ENCODE measurements around the gene SEPTIN10. TPM values are rescaled to one million over a fixed set of nuclear protein-coding genes. Genes with fewer than 3 reads are reported as not detected.

The SEPTIN10 gene
- total and polyA plus RNA-seq, 2 experiments from 2014 or later = 52.3 to 85.1 TPM

DNA sequence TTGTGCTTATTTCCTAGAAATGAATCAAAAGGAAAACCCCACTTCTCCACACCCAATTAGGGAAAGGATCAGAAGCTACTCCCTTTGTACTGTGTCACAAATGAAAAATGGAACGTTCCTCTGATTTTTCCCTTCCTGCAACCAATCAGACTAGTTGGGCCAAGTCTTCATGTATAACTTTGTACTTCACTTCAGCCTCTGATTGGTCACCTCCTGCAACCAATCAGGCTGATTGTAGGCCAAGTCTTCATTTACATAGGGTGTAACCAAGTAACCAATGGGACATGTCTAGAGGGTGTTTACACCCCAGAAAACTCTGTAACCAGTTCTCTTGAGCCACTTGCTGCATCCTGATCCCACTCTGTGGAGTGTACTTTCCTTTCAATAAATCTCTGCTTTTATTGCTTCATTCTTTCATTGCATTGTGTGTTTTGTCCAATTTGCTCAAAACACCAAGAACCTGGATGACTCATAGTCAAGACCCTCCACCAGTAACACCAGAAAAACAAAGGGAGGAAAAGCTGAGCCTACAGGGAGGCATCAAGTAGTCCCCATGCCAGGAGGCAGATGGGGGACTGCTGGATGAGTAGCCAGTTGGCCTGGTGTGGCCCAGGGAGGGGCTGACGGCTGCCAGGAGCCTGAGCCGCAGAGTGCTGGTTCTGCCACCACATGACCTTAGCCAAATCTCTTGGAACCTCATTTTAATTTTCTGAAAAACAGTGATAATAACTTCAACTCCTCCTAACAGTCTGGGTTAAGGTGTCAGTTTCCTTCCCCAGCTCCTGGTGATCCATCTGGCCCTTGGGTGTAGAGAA lies 46.5 kb upstream of the SEPTIN10 start (continued):
- TF ChIP-seq, protein P1, sequence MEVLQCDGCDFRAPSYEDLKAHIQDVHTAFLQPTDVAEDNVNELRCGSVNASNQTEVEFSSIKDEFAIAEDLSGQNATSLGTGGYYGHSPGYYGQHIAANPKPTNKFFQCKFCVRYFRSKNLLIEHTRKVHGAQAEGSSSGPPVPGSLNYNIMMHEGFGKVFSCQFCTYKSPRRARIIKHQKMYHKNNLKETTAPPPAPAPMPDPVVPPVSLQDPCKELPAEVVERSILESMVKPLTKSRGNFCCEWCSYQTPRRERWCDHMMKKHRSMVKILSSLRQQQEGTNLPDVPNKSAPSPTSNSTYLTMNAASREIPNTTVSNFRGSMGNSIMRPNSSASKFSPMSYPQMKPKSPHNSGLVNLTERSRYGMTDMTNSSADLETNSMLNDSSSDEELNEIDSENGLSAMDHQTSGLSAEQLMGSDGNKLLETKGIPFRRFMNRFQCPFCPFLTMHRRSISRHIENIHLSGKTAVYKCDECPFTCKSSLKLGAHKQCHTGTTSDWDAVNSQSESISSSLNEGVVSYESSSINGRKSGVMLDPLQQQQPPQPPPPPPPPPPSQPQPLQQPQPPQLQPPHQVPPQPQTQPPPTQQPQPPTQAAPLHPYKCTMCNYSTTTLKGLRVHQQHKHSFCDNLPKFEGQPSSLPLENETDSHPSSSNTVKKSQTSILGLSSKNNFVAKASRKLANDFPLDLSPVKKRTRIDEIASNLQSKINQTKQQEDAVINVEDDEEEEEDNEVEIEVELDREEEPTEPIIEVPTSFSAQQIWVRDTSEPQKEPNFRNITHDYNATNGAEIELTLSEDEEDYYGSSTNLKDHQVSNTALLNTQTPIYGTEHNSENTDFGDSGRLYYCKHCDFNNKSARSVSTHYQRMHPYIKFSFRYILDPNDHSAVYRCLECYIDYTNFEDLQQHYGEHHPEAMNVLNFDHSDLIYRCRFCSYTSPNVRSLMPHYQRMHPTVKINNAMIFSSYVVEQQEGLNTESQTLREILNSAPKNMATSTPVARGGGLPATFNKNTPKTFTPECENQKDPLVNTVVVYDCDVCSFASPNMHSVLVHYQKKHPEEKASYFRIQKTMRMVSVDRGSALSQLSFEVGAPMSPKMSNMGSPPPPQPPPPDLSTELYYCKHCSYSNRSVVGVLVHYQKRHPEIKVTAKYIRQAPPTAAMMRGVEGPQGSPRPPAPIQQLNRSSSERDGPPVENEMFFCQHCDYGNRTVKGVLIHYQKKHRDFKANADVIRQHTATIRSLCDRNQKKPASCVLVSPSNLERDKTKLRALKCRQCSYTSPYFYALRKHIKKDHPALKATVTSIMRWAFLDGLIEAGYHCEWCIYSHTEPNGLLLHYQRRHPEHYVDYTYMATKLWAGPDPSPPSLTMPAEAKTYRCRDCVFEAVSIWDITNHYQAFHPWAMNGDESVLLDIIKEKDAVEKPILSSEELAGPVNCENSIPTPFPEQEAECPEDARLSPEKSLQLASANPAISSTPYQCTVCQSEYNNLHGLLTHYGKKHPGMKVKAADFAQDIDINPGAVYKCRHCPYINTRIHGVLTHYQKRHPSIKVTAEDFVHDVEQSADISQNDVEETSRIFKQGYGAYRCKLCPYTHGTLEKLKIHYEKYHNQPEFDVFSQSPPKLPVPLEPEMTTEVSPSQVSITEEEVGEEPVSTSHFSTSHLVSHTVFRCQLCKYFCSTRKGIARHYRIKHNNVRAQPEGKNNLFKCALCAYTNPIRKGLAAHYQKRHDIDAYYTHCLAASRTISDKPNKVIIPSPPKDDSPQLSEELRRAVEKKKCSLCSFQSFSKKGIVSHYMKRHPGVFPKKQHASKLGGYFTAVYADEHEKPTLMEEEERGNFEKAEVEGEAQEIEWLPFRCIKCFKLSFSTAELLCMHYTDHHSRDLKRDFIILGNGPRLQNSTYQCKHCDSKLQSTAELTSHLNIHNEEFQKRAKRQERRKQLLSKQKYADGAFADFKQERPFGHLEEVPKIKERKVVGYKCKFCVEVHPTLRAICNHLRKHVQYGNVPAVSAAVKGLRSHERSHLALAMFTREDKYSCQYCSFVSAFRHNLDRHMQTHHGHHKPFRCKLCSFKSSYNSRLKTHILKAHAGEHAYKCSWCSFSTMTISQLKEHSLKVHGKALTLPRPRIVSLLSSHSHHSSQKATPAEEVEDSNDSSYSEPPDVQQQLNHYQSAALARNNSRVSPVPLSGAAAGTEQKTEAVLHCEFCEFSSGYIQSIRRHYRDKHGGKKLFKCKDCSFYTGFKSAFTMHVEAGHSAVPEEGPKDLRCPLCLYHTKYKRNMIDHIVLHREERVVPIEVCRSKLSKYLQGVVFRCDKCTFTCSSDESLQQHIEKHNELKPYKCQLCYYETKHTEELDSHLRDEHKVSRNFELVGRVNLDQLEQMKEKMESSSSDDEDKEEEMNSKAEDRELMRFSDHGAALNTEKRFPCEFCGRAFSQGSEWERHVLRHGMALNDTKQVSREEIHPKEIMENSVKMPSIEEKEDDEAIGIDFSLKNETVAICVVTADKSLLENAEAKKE (CRISPR knock-in tag; IDR thresholded peaks at IDR 0.05) = no peak

DNA sequence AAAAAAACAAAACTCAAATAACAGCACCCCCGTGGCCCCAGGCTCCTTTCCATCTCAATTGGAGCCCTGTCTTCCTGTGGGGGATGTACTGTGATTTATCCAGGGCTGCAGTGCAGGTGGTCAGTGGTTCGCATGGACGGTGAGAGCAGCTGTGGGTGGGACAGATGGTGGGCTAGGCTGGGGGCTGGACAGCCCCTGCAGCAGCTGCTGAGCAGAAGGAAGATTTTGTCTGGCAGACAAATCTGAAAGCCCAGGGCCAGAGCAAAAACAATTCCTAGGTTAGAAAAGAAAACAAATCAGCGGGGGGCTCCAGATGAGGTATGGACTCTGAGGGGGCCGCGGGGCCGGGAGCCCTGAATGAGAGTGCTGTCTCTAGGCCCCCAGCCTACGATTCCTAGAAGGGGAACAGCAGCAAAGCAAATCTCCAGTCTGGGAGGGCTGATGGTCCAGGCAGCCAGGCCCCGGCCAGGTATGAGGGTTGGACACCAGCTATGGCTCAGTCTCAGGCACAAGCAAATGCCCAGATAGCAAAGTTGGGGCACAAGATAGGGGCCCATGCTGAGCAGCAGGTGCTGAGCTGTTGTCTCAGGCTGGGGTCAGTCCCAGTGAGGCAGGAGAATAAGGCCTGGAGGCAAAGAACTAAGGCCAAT lies 45.8 kb upstream of the SEPTIN10 start:
- peak; percentile 69 for ATAC-seq
- H3K4me2 ChIP-seq = no peak overlapping the region
- no peaks in the 10 kb centered on the region for H3K27me3 ChIP-seq (ENCODE audit: insufficient read depth)
- 0 out of 2 replicates have a peak overlapping the region, but pooled peaks have one; percentile 23 for H3K4me3 ChIP-seq
- Mint-ChIP-seq H3K4me1 (peaks cover 10% of the 10 kb centered on the region), H3K36me3 (ENCODE audit: low read depth) (no peaks in the 10 kb centered on the region), H3K9me3 (no peaks in the 10 kb centered on the region), H3K27ac (no peak overlapping the region; the same call in 1 of the 2 replicates), H3K4me3 (no peak overlapping the region; the same call in 2 of the 3 replicates), H3K27me3 (ENCODE audit: insufficient read depth, low read depth, poor library complexity) (peaks cover 2% of the 10 kb centered on the region)
- no peaks in the 10 kb centered on the region for H3K36me3 ChIP-seq (ENCODE audit: insufficient read depth)
- no peak overlapping the region for H3K27ac ChIP-seq (ENCODE audit: low read depth)
- H4K20me1 ChIP-seq (replicated peaks; ENCODE audit: insufficient read depth) = no peaks in the 10 kb centered on the region
- H3F3A ChIP-seq (replicated peaks; ENCODE audit: low read depth) = no peaks in the 10 kb centered on the region
- no peak for TF ChIP-seq NANOG (IDR thresholded peaks at IDR 0.05; ENCODE audit: borderline replicate concordance)
- no peak for TF ChIP-seq JUNB (IDR thresholded peaks at IDR 0.05; ENCODE audit: unreplicated experiment)
- TF ChIP-seq EZH2 (IDR thresholded peaks at IDR 0.05; ENCODE audit: low read depth, unreplicated experiment) = no peak
- H3K9me2 ChIP-seq (ENCODE audit: insufficient read depth) = peaks cover 4% of the 10 kb centered on the region; the same call in 1 of the 2 replicates
- peaks cover 7% of the 10 kb centered on the region; the same call in 1 of the 2 replicates for H3K4me1 ChIP-seq (ENCODE audit: insufficient read depth)
- H2AFZ ChIP-seq = peak overlapping the region; percentile 78; the same call in 1 of the 2 replicates
- DNase-seq (ENCODE audit: low spot score) = no peak
- no peaks in the 10 kb centered on the region for H3K79me2 ChIP-seq (replicated peaks; ENCODE audit: insufficient read depth)
